ENCODE results near the gene TSHZ1. TPM values are rescaled to one million over a fixed set of nuclear protein-coding genes. Genes with fewer than 3 reads are reported as not detected.

Gene TSHZ1
- total and polyA plus RNA-seq, 2 experiments from 2014 or later, result 0.23 to 0.38 TPM

- TF ChIP-seq, protein P1, sequence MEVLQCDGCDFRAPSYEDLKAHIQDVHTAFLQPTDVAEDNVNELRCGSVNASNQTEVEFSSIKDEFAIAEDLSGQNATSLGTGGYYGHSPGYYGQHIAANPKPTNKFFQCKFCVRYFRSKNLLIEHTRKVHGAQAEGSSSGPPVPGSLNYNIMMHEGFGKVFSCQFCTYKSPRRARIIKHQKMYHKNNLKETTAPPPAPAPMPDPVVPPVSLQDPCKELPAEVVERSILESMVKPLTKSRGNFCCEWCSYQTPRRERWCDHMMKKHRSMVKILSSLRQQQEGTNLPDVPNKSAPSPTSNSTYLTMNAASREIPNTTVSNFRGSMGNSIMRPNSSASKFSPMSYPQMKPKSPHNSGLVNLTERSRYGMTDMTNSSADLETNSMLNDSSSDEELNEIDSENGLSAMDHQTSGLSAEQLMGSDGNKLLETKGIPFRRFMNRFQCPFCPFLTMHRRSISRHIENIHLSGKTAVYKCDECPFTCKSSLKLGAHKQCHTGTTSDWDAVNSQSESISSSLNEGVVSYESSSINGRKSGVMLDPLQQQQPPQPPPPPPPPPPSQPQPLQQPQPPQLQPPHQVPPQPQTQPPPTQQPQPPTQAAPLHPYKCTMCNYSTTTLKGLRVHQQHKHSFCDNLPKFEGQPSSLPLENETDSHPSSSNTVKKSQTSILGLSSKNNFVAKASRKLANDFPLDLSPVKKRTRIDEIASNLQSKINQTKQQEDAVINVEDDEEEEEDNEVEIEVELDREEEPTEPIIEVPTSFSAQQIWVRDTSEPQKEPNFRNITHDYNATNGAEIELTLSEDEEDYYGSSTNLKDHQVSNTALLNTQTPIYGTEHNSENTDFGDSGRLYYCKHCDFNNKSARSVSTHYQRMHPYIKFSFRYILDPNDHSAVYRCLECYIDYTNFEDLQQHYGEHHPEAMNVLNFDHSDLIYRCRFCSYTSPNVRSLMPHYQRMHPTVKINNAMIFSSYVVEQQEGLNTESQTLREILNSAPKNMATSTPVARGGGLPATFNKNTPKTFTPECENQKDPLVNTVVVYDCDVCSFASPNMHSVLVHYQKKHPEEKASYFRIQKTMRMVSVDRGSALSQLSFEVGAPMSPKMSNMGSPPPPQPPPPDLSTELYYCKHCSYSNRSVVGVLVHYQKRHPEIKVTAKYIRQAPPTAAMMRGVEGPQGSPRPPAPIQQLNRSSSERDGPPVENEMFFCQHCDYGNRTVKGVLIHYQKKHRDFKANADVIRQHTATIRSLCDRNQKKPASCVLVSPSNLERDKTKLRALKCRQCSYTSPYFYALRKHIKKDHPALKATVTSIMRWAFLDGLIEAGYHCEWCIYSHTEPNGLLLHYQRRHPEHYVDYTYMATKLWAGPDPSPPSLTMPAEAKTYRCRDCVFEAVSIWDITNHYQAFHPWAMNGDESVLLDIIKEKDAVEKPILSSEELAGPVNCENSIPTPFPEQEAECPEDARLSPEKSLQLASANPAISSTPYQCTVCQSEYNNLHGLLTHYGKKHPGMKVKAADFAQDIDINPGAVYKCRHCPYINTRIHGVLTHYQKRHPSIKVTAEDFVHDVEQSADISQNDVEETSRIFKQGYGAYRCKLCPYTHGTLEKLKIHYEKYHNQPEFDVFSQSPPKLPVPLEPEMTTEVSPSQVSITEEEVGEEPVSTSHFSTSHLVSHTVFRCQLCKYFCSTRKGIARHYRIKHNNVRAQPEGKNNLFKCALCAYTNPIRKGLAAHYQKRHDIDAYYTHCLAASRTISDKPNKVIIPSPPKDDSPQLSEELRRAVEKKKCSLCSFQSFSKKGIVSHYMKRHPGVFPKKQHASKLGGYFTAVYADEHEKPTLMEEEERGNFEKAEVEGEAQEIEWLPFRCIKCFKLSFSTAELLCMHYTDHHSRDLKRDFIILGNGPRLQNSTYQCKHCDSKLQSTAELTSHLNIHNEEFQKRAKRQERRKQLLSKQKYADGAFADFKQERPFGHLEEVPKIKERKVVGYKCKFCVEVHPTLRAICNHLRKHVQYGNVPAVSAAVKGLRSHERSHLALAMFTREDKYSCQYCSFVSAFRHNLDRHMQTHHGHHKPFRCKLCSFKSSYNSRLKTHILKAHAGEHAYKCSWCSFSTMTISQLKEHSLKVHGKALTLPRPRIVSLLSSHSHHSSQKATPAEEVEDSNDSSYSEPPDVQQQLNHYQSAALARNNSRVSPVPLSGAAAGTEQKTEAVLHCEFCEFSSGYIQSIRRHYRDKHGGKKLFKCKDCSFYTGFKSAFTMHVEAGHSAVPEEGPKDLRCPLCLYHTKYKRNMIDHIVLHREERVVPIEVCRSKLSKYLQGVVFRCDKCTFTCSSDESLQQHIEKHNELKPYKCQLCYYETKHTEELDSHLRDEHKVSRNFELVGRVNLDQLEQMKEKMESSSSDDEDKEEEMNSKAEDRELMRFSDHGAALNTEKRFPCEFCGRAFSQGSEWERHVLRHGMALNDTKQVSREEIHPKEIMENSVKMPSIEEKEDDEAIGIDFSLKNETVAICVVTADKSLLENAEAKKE (CRISPR knock-in tag; IDR thresholded peaks at IDR 0.05), result no peak
- TF ChIP-seq POLR2AphosphoS5 (IDR thresholded peaks at IDR 0.05; ENCODE audit: low read depth), result no peak
- no peak for TF ChIP-seq ETS1 (IDR thresholded peaks at IDR 0.05)
Measured at GRCh38 chr18:75251466-75251865, 40.9 kb downstream of the TSHZ1 start (continued).

DNA sequence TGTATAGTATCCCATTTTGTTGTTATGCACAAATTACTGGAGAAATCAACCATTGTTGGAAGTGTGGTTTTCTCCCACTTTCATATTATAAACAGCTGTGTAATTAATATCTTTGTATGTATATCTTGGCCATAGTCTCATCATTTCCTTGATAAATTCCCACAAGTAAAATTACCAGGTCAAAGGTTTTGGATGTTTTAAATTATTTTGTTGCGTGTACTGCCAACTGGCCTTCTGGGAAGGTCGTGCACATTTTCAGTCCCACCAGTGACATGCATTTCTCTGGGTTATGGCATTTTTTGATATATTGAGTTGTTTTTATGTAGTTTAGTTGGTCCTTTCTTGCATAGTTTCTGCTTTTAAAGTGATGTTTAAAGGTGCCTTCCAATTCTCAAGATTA is 41.5 kb downstream of the TSHZ1 start:
- H3K79me2 ChIP-seq (replicated peaks; ENCODE audit: insufficient read depth), result no peaks in the 10 kb centered on the region
- no peak for DNase-seq (ENCODE audit: low spot score)
- no peaks in the 10 kb centered on the region for H3F3A ChIP-seq (replicated peaks; ENCODE audit: low read depth)
- Mint-ChIP-seq H3K9me3 (no peaks in the 10 kb centered on the region), H3K27ac (no peak overlapping the region), H3K36me3 (ENCODE audit: low read depth) (no peaks in the 10 kb centered on the region), H3K4me3 (no peak overlapping the region), H3K4me1 (no peaks in the 10 kb centered on the region; the same call in 2 of the 3 replicates), H3K27me3 (ENCODE audit: insufficient read depth, low read depth, poor library complexity) (no peaks in the 10 kb centered on the region)
- no peak overlapping the region for H2AFZ ChIP-seq
- ATAC-seq, result no peak
- no peaks in the 10 kb centered on the region for H3K4me1 ChIP-seq (ENCODE audit: insufficient read depth)
- no peaks in the 10 kb centered on the region for H3K9me2 ChIP-seq (ENCODE audit: insufficient read depth)
- no peaks in the 10 kb centered on the region for H3K27me3 ChIP-seq (ENCODE audit: insufficient read depth)
- H3K4me2 ChIP-seq, result no peak overlapping the region
- no peak overlapping the region for H3K27ac ChIP-seq (ENCODE audit: low read depth)
- H3K4me3 ChIP-seq, result no peak overlapping the region
- no peaks in the 10 kb centered on the region for H3K36me3 ChIP-seq (ENCODE audit: insufficient read depth)
- no peaks in the 10 kb centered on the region for H4K20me1 ChIP-seq (replicated peaks; ENCODE audit: insufficient read depth)
- TF ChIP-seq POLR2AphosphoS5 (IDR thresholded peaks at IDR 0.05; ENCODE audit: low read depth), result no peak
- no peak for TF ChIP-seq STAT1 (IDR thresholded peaks at IDR 0.05; ENCODE audit: unreplicated experiment)
- TF ChIP-seq ETS1 (IDR thresholded peaks at IDR 0.05), result no peak
- TF ChIP-seq REST (IDR thresholded peaks at IDR 0.05; ENCODE audit: unreplicated experiment), result no peak
- TF ChIP-seq EZH2 (IDR thresholded peaks at IDR 0.05; ENCODE audit: low read depth, unreplicated experiment), result no peak
- TF ChIP-seq JUNB (IDR thresholded peaks at IDR 0.05; ENCODE audit: unreplicated experiment), result no peak
- no peak for TF ChIP-seq CREB1 (CRISPR knock-in tag; IDR thresholded peaks at IDR 0.05; ENCODE audit: low read depth)
- no peak for TF ChIP-seq ZNF331 (CRISPR knock-in tag; IDR thresholded peaks at IDR 0.05; ENCODE audit: low read depth)

Data from GM23338 (cell line).